Muscle layer of duodenum (tissue), 2 donors: Measurements from ENCODE around the gene C1orf159.
A peak's percentile ranks its signal among the peaks of the same experiment; 100 is the strongest.

Source experiments
- H3K27ac ChIP-seq: one replicate; pipeline ENCODE4 v1.7.0; 2013; ENCODE audit warnings: mild to moderate bottlenecking, low read length
- H3K27me3 ChIP-seq: one replicate; pipeline ENCODE4 v1.7.0; 2013; ENCODE audit warnings: low read depth, mild to moderate bottlenecking, control low read depth, low read length
- H3K36me3 ChIP-seq, 2 donors: one replicate each; pipeline ENCODE4 v1.7.0; 2013; ENCODE audit warnings: low read length in 2 of 2, control low read depth in 1 of 2, mild to moderate bottlenecking in 1 of 2; ENCODE audit not compliant: insufficient read depth in 2 of 2, control insufficient read depth in 1 of 2
- H3K4me1 ChIP-seq, 2 donors: one replicate each; pipeline ENCODE4 v1.7.0; 2013; ENCODE audit warnings: low read length in 2 of 2, mild to moderate bottlenecking in 2 of 2, control low read depth in 1 of 2, moderate library complexity in 1 of 2; ENCODE audit not compliant: insufficient read depth in 2 of 2, control insufficient read depth in 1 of 2
- H3K4me3 ChIP-seq, 2 donors: one replicate each; pipeline ENCODE4 v1.7.0; 2013; ENCODE audit warnings: low read length in 2 of 2, low read depth in 1 of 2, mild to moderate bottlenecking in 1 of 2
- H3K9me3 ChIP-seq, 2 donors: one replicate each; pipeline ENCODE4 v1.7.0; 2013; ENCODE audit warnings: low read length in 2 of 2, control low read depth in 1 of 2, mild to moderate bottlenecking in 1 of 2; ENCODE audit not compliant: control insufficient read depth in 1 of 2
- donor health status: healthy.

Gene C1orf159

DNA sequence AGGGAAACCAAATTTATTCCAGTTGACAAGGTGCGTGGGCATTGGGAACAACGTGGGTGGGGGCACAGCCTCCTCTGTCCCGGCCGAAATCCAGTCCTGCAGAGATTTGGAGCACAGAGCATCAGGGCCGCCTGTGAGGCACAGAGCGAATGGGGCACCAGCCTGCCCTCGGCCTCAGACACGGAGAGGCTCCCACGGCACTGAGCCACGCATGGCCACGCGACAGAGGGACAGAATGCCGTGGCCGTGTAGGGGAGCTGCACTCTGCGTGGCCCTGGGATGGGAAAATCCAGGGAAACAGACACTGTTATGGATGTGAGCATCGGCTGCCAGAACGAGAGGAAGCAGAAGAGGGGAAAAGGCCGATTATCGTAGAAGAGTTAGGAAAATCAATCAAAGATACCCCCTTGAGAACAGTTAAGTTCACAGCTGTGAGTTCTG lies 13.5 kb upstream of the C1orf159 start:
- H3K4me3 ChIP-seq: peak overlapping the region in 1 of 2 donors; percentile 21
- no peaks in the 10 kb centered on the region for H3K27me3 ChIP-seq
- no peaks in the 10 kb centered on the region for H3K36me3 ChIP-seq
- no peaks in the 10 kb centered on the region for H3K9me3 ChIP-seq
- no peaks in the 10 kb centered on the region for H3K4me1 ChIP-seq
- H3K27ac ChIP-seq: peak overlapping the region; percentile 31

- H3K36me3 ChIP-seq: no peaks in the 10 kb centered on the region
- H3K27ac ChIP-seq: peak overlapping the region; percentile 51
- H3K9me3 ChIP-seq: no peaks in the 10 kb centered on the region
- H3K4me1 ChIP-seq: no peaks in the 10 kb centered on the region
- no peak overlapping the region for H3K4me3 ChIP-seq
- no peaks in the 10 kb centered on the region for H3K27me3 ChIP-seq
These were observed 12.7 kb upstream of the C1orf159 start for GRCh38 chr1:1128454-1129139.

GRCh38 chr1:1127551-1128451 lies 11.9 kb upstream of the C1orf159 start:
- peak overlapping the region; percentile 51 for H3K27ac ChIP-seq
- H3K4me1 ChIP-seq: peaks cover 0 to under 1% of the 10 kb centered on the region in 2 donors
- H3K36me3 ChIP-seq: no peaks in the 10 kb centered on the region
- no peaks in the 10 kb centered on the region for H3K9me3 ChIP-seq
- no peaks in the 10 kb centered on the region for H3K27me3 ChIP-seq
- no peak overlapping the region for H3K4me3 ChIP-seq

DNA sequence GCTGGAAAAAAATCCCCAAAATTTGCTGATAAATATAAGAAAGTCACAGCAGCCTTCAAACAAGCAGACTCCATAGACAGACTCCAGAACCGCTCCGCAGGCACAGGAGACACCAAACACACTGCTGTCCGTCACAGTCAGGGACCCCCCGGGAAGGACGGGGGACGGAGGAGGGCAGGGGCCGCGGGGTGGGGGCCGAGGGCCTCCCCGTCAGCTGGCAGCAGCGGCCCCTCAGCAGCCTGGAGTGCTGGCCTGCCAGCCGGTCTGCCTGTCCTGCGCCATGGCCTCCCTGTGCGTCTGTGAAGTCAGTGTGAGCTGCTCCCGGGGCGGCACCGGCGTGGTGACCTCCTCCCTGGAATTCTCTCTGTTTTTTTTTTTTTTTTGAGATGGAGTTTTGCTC lies 10.1 kb upstream of the C1orf159 start:
- Histone ChIP-seq H3K36me3 (no peaks in the 10 kb centered on the region), H3K27ac (peak overlapping the region; percentile 67), H3K27me3 (no peaks in the 10 kb centered on the region), H3K4me1 (peaks cover 0 to 13% of the 10 kb centered on the region in 2 donors), H3K4me3 (no peak overlapping the region), H3K9me3 (no peaks in the 10 kb centered on the region)

DNA sequence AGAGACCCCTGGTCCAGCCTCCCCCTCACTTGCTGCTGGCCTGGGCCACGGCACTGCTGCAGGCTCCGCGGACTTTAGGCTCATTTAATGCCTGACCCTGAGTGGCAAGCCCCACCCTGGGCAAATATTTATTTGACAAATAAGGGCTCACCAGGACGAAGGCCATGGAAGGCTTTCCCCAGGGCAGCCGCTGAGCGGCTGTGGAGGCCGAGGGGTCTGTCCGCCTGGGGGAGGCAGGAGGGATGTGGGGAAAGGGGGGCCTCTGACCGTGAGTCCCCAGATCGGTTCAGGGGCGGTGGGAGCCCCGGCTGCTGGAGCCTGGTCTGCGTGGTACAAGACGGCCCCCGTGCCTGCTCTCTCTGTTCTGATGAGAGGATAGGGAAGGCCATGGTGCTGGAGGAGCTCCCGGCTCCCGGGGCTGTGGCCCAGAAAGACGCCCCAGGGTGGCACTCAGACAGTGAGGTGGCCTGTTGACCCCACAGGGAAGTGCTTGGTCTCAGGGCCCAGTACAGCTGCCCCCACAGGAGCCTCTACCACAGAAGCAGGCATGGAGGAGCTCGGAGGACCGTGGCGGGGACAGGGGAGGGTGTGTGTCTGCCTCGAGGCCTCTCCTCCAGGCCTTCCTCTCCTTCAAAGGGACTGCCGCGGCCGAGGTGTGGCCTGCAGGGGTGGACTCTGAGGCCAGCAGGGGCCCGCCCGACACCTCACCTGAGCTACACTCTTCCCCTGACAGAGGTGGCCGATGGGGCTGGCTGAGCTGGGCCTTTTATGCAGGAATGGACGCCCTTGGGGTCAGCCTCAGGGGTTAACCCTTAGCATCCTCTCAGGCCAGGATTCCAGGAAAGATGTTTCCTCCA lies 9.1 kb upstream of the C1orf159 start:
- H3K4me3 ChIP-seq: no peak overlapping the region
- H3K36me3 ChIP-seq: no peaks in the 10 kb centered on the region
- H3K4me1 ChIP-seq: peaks cover 0 to 13% of the 10 kb centered on the region in 2 donors
- peak overlapping the region; percentile 67 for H3K27ac ChIP-seq
- H3K27me3 ChIP-seq: no peaks in the 10 kb centered on the region
- H3K9me3 ChIP-seq: no peaks in the 10 kb centered on the region

DNA sequence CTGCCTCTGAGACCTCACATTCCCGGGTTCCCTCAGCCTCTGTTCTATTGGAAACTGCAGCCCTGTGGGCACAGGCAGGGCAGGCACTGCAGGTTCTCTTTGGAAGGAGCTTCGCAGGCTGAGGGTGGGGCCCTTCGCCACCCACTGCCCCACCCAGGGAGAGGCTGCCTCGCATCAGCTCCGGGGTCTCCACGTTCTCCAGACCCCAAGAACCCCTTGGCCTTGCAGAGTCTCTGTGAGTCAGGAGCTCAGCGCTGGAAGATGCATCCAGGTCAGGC lies 8.6 kb upstream of the C1orf159 start:
- H3K9me3 ChIP-seq: no peaks in the 10 kb centered on the region
- H3K4me1 ChIP-seq: peaks cover 0 to 13% of the 10 kb centered on the region in 2 donors
- H3K27me3 ChIP-seq: no peaks in the 10 kb centered on the region
- H3K36me3 ChIP-seq: no peaks in the 10 kb centered on the region
- no peak overlapping the region for H3K4me3 ChIP-seq
- H3K27ac ChIP-seq: no peak overlapping the region

- Histone ChIP-seq H3K36me3 (no peaks in the 10 kb centered on the region), H3K27ac (no peak overlapping the region), H3K4me1 (peaks cover 0 to 13% of the 10 kb centered on the region in 2 donors), H3K27me3 (no peaks in the 10 kb centered on the region), H3K9me3 (no peaks in the 10 kb centered on the region), H3K4me3 (no peak overlapping the region)
These were observed 8.0 kb upstream of the C1orf159 start for GRCh38 chr1:1123581-1124507.

- no peak overlapping the region for H3K27ac ChIP-seq
- no peaks in the 10 kb centered on the region for H3K27me3 ChIP-seq
- peaks cover 0 to 13% of the 10 kb centered on the region in 2 donors for H3K4me1 ChIP-seq
- no peaks in the 10 kb centered on the region for H3K36me3 ChIP-seq
- no peaks in the 10 kb centered on the region for H3K9me3 ChIP-seq
- H3K4me3 ChIP-seq: no peak overlapping the region
These were observed 7.1 kb upstream of the C1orf159 start for GRCh38 chr1:1122981-1123480.

DNA sequence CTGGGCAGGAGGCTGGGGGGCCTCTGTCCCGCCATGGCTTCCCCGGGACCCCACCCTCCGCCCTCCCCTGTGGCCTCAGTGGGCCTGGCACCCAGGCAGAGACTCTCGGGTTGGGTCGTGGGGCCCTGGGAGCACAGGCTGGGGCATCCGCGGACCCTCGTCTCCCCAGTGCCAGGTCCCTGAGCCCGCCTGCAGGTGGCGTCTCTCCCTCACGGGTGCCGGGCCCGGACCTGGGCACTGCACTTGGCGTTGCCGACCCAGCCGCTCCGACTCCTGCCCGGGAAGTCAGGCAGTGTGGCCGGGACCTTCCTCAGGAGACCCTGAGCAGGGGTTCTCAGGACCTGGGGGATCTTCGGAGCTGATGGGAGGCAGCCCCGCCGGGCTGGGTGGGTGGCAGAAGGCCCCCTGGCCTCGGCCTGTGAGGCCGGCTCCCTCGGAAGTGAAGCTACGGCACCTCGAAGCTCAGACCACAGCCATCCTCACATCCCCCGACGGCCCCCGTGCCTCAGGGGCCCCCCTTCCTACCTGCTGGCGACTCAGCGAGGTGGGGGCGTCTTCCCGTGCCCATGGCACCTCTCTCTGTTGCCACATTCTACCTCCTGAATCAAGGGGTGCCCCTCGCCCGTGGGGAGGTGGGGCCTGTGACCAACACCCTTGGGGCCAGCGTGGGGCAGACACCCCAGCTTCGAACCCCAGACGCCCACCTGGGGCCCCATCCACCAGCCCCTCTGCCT lies 6.4 kb upstream of the C1orf159 start:
- H3K9me3 ChIP-seq: no peaks in the 10 kb centered on the region
- H3K36me3 ChIP-seq: no peaks in the 10 kb centered on the region
- peak overlapping the region; percentile 16 to 40 for H3K4me3 ChIP-seq
- no peak overlapping the region for H3K27ac ChIP-seq
- peaks cover 4% of the 10 kb centered on the region for H3K27me3 ChIP-seq
- H3K4me1 ChIP-seq: peaks cover 0 to 13% of the 10 kb centered on the region in 2 donors

DNA sequence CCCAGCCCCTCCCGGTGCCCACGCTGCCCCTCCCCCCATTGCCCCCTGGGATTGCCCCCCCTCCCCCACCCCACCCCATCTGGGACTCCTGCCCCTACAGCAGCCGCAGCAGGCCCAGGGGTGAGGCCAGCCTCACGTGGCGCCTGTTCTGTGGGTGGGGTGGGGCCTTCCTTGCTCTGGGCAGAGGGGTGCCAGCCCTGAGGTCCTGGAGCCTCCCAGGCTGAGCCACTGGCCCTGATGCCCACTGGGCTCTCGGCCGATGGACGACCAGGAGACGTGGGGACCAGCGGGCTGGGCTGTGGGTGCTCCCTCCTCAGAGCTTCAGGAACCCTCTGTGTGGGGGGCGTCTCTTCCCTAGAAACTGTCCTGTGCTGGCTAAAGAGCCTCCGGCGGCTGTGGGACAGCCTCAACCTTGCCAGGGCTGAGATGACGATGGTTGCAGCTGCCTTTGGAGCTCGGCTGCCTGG lies 5.8 kb upstream of the C1orf159 start:
- H3K27me3 ChIP-seq: peaks cover 5% of the 10 kb centered on the region

More for the DNA sequence above, 5.8 kb upstream of the C1orf159 start:
- H3K4me3 ChIP-seq: peak overlapping the region in 1 of 2 donors; percentile 40
- no peak overlapping the region for H3K27ac ChIP-seq
- peaks cover 0 to 15% of the 10 kb centered on the region in 2 donors for H3K4me1 ChIP-seq
- H3K9me3 ChIP-seq: no peaks in the 10 kb centered on the region
- no peaks in the 10 kb centered on the region for H3K36me3 ChIP-seq
